ENCODE measurements around the gene CDHR2.

- TF ChIP-seq GATA2 (IDR thresholded peaks at IDR 0.05; ENCODE audit: low read depth, low read length) (no peak), GATA3 (IDR thresholded peaks at IDR 0.05; ENCODE audit: low read depth, low read length) (no peak)
These were observed 5.5 kb upstream of the CDHR2 start for GRCh38 chr5:176543428-176544182.
